SK-N-MC (cell line): ENCODE data around the gene ZBTB7C.

ENCODE experiments used
- DNase-seq: peaks from one replicate; pipeline ENCODE4 v3.0.0-alpha.2; 2011; ENCODE audit warnings: low read depth, low spot score
- H3K27ac ChIP-seq: fragments of 200-600 bp; sonication (generic); 2 replicates; pipeline ENCODE4 v1.5.1; 2016; ENCODE audit warnings: mixed run types
- H3K36me3 ChIP-seq: fragments of 200-600 bp; sonication (generic); 2 replicates; pipeline ENCODE4 v1.6.1; 2017; ENCODE audit warnings: antibody characterized with exemption, low read length, mixed read lengths; ENCODE audit not compliant: insufficient read depth
- H3K4me3 ChIP-seq: fragments of 200-600 bp; sonication (generic); 2 replicates; pipeline ENCODE4 v1.5.1; 2016
- H3K9ac ChIP-seq: fragments of 200-600 bp; sonication (generic); 2 replicates; pipeline ENCODE4 v1.8.0; 2017; ENCODE audit warnings: mixed run types, mixed read lengths; ENCODE audit not compliant: insufficient read length
- H3K9me3 ChIP-seq: fragments of 200-600 bp; sonication (generic); 2 replicates; pipeline ENCODE4 v1.6.1; 2017; ENCODE audit warnings: low read depth, mild to moderate bottlenecking, antibody characterized with exemption, low read length, moderate library complexity, mixed read lengths
- EZH2 ChIP-seq: fragments of 200-600 bp; sonication (generic); IDR thresholded peaks from one replicate; pipeline ENCODE4 v1.6.1; 2017; ENCODE audit warnings: antibody characterized with exemption
- FOXP2 ChIP-seq: optimal IDR thresholded peaks from 2 replicates; pipeline ENCODE3; 2011; ENCODE audit warnings: mild to moderate bottlenecking, moderate library complexity; ENCODE audit not compliant: insufficient read depth; ENCODE audit errors: extremely low read length, control extremely low read depth
- POLR2AphosphoS5 ChIP-seq: IDR thresholded peaks from 2 replicates; pipeline ENCODE4 v1.6.1; 2012; ENCODE audit warnings: mild to moderate bottlenecking, low read depth, low read length, borderline replicate concordance

Gene ZBTB7C

GRCh38 chr18:48032876-48033789 lies 376.1 kb downstream of the ZBTB7C start:
- no peak for DNase-seq

GRCh38 chr18:48031641-48032040 lies 377.5 kb downstream of the ZBTB7C start:
- H3K9me3 ChIP-seq: no peaks in the 10 kb centered on the region
- no peak for DNase-seq
- no peaks in the 10 kb centered on the region for H3K36me3 ChIP-seq
- no peak overlapping the region for H3K27ac ChIP-seq
- H3K9ac ChIP-seq: peak overlapping the region; percentile 33
- TF ChIP-seq POLR2AphosphoS5 (no peak), FOXP2 (no peak), EZH2 (no peak)
- no peak overlapping the region for H3K4me3 ChIP-seq

More at GRCh38 chr18:48032876-48033789, 376.1 kb downstream of the ZBTB7C start:
- Histone ChIP-seq H3K27ac (no peak overlapping the region), H3K36me3 (no peaks in the 10 kb centered on the region), H3K9ac (no peak overlapping the region), H3K4me3 (no peak overlapping the region), H3K9me3 (no peaks in the 10 kb centered on the region)
- TF ChIP-seq FOXP2: no peak

GRCh38 chr18:48030616-48031480 lies 378.3 kb downstream of the ZBTB7C start:
- peak overlapping the region; percentile 33 for H3K9ac ChIP-seq
- no peak overlapping the region for H3K27ac ChIP-seq
- no peak for DNase-seq
- no peaks in the 10 kb centered on the region for H3K9me3 ChIP-seq
- TF ChIP-seq EZH2: no peak
- TF ChIP-seq FOXP2: no peak
- H3K4me3 ChIP-seq: no peak overlapping the region
- no peaks in the 10 kb centered on the region for H3K36me3 ChIP-seq

GRCh38 chr18:48029296-48029986 lies 379.7 kb downstream of the ZBTB7C start:
- DNase-seq: no peak
- no peak overlapping the region for H3K27ac ChIP-seq
- H3K36me3 ChIP-seq: no peaks in the 10 kb centered on the region
- no peak overlapping the region for H3K9ac ChIP-seq
- TF ChIP-seq EZH2: no peak
- H3K4me3 ChIP-seq: no peak overlapping the region
- H3K9me3 ChIP-seq: no peaks in the 10 kb centered on the region

- DNase-seq: no peak
- no peaks in the 10 kb centered on the region for H3K9me3 ChIP-seq
- H3K36me3 ChIP-seq: no peaks in the 10 kb centered on the region
- H3K27ac ChIP-seq: no peak overlapping the region
- H3K9ac ChIP-seq: no peak overlapping the region
- no peak overlapping the region for H3K4me3 ChIP-seq
- TF ChIP-seq POLR2AphosphoS5 (no peak), EZH2 (no peak), FOXP2 (no peak)
These were observed 380.5 kb downstream of the ZBTB7C start for GRCh38 chr18:48028696-48029095.

- Histone ChIP-seq H3K9ac (no peak overlapping the region), H3K36me3 (no peaks in the 10 kb centered on the region), H3K9me3 (no peaks in the 10 kb centered on the region), H3K4me3 (no peak overlapping the region), H3K27ac (peak overlapping the region; percentile 25; the same call in 1 of the 2 replicates)
- TF ChIP-seq POLR2AphosphoS5: no peak
- no peak for DNase-seq
These were observed 381.1 kb downstream of the ZBTB7C start for GRCh38 chr18:48028081-48028480.

- Histone ChIP-seq H3K4me3 (no peak overlapping the region), H3K36me3 (no peaks in the 10 kb centered on the region), H3K9me3 (no peaks in the 10 kb centered on the region), H3K27ac (peak overlapping the region; percentile 25; the same call in 1 of the 2 replicates), H3K9ac (peak overlapping the region; percentile 3)
- no peak for TF ChIP-seq FOXP2
- no peak for TF ChIP-seq EZH2
- no peak for TF ChIP-seq POLR2AphosphoS5
- DNase-seq: no peak
These were observed 381.7 kb downstream of the ZBTB7C start for GRCh38 chr18:48027401-48027963.

- Histone ChIP-seq H3K9me3 (no peaks in the 10 kb centered on the region), H3K36me3 (no peaks in the 10 kb centered on the region), H3K9ac (no peak overlapping the region), H3K27ac (no peak overlapping the region), H3K4me3 (no peak overlapping the region)
- TF ChIP-seq FOXP2 (no peak), EZH2 (no peak), POLR2AphosphoS5 (no peak)
- DNase-seq: no peak
These were observed 383.0 kb downstream of the ZBTB7C start for GRCh38 chr18:48026216-48026615.
